HUDEP-2 (cell line): Measurements from ENCODE around the gene ASIC4.

ENCODE experiments used
- DNase-seq, 76 experiments: peaks; one replicate each; lab custom pipeline; 2025; ENCODE audit not compliant: unreplicated experiment in 76 of 76; lab: John Stamatoyannopoulos, UW

The ASIC4 gene, protein sequence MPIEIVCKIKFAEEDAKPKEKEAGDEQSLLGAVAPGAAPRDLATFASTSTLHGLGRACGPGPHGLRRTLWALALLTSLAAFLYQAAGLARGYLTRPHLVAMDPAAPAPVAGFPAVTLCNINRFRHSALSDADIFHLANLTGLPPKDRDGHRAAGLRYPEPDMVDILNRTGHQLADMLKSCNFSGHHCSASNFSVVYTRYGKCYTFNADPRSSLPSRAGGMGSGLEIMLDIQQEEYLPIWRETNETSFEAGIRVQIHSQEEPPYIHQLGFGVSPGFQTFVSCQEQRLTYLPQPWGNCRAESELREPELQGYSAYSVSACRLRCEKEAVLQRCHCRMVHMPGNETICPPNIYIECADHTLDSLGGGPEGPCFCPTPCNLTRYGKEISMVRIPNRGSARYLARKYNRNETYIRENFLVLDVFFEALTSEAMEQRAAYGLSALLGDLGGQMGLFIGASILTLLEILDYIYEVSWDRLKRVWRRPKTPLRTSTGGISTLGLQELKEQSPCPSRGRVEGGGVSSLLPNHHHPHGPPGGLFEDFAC

DNA sequence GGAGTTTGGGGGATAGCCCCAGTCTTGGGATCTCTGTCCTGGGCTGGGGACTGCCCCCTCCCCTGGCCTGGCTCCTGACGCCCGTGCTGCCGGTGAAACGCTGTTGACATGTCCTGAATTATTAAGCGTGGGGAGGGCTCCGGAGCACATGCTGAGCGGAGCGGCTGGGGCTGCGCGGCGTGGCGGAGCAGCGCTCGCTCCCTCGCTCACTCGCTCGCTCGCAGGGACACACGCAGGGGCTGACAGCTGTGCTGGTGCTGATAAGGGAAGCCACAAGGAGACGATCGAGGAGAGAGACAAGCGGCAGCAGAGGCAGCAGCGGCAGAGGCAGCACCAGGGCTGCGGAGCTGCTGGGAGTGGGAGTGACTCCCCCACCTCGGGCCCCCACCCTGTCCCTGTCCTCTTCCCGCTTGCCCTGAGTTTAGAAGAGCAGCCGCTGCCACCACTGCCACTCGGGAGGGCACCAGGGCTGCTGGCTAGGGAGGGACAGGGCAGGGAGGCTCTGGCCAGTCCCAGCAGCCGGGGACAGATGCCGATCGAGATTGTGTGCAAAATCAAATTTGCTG lies at the start of gene ASIC4:
ASIC4 (plus strand) TSS at position 287 of the 566 bp plus-strand sequence; CDS start at position 530, 243 bp downstream.
- peak; percentile 11 to 92 (median 82) for DNase-seq

DNA sequence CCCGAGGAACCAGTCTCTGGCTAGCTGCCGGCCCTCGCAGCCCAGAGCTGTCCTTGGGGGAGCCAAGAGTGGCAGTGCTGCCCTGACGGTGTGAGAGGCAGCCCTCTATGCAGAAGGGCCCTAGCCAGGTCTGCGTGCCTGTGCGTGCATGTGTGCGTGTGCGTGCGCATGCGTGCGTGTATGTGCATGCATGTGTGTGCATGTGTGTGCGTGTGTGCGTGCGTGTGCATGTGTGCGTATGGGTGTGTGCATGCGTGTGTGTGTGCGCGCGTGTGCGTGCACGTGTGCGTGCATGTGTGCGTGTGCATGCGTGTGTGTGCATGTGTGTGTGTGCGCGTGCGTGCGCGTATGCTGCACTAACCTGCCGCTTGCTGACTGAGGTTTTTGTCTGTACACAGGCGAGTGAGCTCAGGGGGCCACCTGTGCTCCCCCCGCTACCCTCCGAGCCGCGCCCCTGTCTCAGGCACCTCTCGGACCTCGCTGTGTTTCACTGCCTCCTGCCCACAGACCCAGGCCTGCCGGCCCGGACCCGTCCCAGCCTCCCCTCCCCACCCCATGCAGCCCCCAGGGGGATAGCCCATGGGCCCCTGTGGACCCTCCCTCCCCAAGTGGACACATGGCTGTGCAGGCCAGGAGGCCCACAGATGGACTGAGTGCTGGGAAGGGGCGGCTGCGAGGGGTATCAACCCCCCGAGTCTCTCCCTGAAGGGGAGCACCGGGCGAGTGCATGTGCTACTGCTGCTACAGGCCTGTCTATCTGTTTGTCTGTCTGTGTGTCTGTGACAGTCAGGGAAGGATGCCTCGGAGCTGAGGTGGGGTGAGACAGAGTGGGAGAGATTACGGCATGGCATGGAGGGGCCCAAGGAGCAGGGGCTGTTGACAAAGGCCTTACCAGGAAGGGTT lies 48.4 kb upstream of the ASIC4 start:
- no peak for DNase-seq

DNA sequence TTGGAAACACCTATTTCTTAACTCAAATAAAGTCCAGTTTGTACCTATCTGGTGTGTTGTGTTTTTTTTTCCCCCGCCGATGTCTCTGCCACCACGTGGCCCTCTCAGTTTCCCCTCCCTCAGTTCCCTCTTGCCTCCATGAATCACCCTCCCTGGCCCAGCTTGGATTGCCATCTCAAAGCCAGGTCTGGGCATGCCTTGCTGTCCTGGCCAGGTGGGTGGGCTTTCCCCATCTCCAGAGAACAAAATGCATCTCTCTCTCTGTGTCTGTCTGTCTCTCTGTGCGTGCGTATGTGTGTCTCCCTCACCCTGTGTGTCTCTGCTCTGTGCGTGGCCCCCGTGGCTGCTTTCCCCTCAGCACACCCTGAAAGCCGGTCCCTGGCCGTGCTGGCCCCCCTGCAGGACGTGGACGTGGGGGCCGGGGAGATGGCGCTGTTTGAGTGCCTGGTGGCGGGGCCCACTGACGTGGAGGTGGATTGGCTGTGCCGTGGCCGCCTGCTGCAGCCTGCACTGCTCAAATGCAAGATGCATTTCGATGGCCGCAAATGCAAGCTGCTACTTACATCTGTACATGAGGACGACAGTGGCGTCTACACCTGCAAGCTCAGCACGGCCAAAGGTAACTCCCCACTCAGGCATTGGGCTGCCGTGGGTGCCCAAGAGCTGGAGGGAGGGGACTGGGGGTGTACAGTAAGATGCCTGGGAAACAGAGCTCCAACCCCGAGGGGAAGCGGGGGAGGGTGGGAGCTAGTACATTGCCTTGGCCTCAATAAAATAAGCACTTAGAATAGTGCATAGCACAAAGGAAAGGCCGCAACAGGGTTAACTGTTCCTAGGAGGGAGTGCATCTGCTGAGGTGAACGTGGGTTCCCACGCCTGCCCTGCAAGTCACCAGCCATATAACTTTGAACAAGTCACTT lies 47.2 kb upstream of the ASIC4 start:
- no peak for DNase-seq

DNA sequence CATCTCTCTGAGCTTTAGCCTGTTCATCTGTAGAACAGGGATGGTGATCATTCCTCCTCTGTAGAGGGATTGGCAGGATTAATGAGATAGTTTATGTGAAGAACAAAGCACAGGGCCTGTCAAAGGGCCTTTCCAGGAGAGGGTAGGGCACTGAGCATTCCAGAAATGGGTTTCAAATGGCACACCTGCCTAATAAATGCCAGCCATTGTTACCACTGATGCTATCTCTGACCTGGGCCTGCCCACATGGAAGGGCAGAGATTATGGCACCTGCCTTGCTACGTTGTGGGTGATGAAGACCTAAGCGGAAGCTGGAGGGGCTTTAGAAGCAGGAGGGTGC lies 46.6 kb upstream of the ASIC4 start:
- DNase-seq, result no peak

DNA sequence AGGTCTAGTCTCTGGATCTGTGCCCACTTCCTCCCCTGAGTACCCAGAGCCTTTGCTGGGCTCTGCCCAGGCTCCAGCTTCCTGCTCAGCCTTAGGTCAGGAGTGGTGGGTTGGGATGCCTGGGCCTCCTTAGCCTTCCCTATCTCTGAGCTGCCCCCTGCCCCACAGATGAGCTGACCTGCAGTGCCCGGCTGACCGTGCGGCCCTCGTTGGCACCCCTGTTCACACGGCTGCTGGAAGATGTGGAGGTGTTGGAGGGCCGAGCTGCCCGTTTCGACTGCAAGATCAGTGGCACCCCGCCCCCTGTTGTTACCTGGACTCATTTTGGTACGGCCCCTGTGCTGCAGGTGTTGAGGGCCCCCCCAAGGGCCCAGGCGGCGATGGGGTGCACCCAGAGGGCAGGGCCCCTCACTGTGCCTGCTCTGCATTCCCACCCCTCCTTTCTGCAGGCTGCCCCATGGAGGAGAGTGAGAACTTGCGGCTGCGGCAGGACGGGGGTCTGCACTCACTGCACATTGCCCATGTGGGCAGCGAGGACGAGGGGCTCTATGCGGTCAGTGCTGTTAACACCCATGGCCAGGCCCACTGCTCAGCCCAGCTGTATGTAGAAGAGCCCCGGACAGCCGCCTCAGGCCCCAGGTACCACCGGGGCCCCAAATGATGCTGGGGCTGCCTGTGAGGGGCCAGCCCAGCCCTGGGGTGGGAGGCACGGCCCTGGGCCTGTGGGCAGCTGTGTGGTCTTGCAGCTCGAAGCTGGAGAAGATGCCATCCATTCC lies 45.7 kb upstream of the ASIC4 start:
- DNase-seq, result no peak

DNA sequence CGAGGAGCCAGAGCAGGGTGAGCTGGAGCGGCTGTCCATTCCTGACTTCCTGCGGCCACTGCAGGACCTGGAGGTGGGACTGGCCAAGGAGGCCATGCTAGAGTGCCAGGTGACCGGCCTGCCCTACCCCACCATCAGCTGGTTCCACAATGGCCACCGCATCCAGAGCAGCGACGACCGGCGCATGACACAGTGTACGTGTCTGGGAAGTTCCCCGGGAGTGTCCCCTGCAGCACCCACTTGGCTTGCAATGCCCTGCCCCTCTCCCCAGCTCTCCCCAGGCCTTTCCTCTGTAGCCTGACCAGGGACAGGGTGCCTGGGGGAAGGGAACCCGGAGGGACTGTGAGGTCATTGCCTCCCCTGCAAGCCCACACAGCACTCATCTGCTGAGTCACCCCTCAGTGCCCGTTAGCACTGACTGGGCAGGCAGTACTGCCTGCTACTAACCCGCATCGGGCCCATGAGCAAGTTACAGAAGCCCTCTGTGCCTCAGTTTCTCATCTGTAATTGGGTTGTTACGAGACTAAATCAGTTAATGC lies 45.0 kb upstream of the ASIC4 start:
- DNase-seq, result peak in 12 of 76 experiments; percentile 5 to 53 (median 18)

DNA sequence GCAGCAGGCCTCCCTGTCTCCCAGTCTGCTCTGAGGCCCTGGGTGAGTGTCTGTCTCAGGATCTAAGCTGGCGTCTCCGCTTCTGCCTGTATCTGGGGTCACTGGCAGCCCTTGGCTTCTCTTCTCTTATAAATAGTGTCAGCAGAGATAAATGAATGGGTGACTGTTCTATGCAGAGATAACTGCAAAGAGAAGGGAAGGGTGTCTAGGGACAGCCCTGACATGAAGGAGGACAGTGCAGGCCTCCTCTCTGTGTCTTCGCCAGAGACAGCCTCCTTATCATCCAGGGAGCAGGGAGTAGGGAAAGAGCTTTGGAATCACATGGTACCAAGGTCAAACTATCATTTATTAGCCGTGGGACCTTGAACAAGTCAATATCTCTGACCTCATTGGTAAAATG lies 43.9 kb upstream of the ASIC4 start:
- peak in 12 of 76 experiments; percentile 9 to 43 (median 23) for DNase-seq

DNA sequence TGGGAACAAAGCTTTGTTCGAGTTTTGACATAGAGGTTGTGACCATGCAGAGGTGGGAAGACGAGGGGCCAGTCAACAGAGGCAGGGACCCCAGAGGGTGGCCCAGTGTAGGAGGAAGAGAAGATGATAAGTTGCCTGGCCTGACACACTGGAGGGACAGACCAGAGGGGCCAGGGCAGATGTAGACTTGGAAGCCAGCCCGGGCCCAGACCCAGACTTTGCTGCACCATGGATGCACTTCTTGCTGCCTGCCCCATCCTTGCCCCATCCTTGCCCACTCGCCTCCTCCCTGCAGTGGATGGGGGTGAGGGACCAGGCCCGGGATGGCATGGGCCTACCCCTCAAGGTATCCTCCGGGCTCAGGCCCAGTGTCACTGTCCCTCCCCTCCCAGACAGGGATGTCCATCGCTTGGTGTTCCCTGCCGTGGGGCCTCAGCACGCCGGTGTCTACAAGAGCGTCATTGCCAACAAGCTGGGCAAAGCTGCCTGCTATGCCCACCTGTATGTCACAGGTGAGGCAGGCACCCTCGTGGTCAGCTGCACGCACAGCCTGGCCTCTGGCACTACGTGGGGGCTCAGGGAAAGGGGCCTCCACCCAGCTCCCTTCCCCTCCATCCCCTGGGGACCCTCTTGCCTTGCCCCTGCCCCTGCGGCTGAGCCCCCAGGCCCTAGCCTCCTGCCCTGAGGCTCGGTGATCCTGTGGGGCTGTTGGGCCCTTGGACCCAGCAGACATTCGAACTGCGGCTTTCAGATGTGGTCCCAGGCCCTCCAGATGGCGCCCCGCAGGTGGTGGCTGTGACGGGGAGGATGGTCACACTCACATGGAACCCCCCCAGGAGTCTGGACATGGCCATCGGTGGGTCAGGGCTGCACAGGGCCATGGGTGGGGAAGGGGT lies 42.6 kb upstream of the ASIC4 start:
- DNase-seq, result no peak

DNA sequence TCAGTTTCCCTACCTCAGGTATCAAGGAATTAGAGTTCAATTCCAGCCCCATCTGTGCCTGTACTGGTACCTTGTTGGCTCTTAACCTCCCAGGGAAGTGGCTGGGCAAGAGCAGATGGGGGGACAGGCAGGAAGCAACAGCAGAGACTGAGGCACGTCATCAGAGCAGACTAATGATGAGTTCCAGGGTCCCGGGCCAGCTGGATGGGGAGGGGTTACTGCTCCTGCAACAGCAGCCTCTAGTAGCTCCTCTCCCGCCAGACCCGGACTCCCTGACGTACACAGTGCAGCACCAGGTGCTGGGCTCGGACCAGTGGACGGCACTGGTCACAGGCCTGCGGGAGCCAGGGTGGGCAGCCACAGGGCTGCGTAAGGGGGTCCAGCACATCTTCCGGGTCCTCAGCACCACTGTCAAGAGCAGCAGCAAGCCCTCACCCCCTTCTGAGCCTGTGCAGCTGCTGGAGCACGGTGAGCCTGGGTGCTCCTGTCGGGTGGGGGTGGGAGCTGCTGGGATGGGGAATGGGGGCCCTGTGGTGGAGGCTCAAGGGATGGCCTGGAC lies 41.6 kb upstream of the ASIC4 start:
- DNase-seq, result no peak

DNA sequence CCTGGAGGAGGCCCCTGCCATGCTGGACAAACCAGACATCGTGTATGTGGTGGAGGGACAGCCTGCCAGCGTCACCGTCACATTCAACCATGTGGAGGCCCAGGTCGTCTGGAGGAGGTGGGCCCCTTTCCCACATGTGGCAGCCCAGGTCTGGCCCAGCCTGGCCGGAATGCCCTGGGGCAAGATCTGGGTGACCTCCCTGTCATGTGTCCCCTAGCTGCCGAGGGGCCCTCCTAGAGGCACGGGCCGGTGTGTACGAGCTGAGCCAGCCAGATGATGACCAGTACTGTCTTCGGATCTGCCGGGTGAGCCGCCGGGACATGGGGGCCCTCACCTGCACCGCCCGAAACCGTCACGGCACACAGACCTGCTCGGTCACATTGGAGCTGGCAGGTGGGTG lies 40.8 kb upstream of the ASIC4 start:
- DNase-seq, result no peak

DNA sequence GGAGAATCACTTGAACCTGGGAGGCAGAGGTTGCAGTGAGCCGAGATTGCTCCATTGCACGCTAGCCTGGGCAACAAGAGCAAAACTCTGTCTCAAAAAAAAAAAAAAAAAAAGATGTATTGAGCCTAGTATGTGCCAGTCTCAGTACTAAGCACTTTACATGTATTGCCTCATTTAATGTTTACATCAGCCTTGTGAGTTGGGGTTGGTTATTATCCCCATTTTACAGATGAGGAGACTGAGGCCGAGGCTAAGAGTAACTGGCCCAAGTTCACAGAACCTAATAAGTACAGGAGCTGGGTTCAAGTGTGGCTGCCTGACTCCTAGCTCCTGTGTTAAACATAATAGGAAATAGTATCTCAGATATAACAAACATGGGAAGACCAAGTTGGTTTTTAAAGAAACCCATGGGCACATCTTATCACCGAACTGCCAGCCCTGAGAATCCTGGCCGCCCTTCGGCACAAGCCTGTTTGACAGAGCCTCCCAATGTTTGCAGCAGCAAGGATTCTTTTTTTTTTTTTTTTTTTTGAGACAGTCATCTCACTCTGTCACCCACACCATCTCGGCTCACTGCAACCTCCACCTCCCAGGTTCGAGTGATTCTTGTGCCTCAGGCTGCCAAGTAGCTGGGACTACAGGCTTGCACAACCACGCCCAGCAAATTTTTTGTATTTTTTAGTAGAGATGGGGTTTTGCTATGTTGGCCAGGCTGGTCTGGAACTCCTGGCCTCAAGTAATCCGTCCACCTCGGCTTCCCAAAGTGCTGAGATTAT lies 39.8 kb upstream of the ASIC4 start:
- DNase-seq, result peak in 15 of 76 experiments; percentile 8 to 48 (median 21)

DNA sequence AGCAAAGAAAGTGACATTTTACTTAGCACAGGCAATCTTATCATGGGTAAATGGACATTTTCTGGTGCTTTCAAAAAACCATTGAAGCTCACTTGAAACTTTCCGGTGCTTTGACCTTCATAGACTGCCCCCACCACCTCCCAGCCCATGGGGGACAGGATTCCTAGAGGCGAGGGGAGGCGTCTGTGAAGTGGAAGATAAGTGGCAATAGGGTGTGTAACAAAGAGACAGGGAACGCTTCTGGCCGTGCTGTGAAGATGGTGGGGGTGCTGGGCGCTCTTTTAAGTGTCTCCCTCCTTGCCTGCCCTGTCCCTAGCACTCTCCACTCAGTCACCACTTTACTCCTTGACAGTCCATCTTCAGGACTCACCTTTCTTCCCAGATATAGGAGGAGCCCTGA lies 39.0 kb upstream of the ASIC4 start:
- DNase-seq, result peak in 30 of 76 experiments; percentile 5 to 56 (median 24)

DNA sequence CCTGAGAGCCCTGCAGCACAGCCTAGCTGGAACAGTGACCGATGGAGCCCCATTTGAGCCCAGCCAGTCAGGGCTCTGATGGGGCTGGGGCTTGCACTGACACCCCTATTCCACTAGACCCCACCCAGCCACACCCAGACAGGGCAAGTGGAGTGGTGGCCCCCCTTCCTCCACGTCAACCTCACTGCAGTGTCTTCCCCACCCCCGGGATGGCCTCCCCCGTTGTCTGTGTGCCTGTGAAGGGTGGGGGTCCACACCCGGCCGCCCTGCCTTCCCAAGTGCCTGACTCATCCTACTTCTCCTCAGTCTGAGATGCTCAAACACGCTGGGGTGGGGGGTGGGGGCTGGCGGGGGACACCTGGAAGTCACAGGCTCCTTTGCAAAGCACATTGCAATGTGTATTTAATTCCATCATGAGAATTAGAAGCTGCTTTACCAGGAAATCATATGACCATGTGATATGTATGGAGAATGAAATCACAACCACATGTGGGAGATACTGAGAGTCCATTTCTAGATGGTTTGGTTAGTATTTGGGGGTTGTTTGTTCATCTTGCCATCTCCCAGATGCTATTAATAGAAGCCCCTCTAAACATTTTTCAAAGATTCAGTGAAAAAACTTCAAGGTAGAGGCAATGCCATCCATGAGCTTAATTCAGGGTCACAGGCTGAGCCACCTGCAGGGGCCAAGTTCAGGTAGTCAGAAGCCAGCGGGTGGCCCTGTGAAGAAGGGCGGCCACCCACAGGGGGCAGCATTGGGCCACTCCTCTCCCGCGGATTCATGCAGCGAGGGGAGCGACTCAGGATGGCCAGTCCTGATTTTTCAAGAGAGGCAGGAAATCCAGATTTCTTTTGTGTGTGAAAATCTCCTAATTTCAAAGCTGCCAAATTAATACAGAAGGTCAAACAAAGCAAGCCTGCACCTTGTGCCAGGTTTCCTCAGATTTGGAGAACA lies 38.3 kb upstream of the ASIC4 start:
- DNase-seq, result peak in 61 of 76 experiments; percentile 5 to 77 (median 42)

DNA sequence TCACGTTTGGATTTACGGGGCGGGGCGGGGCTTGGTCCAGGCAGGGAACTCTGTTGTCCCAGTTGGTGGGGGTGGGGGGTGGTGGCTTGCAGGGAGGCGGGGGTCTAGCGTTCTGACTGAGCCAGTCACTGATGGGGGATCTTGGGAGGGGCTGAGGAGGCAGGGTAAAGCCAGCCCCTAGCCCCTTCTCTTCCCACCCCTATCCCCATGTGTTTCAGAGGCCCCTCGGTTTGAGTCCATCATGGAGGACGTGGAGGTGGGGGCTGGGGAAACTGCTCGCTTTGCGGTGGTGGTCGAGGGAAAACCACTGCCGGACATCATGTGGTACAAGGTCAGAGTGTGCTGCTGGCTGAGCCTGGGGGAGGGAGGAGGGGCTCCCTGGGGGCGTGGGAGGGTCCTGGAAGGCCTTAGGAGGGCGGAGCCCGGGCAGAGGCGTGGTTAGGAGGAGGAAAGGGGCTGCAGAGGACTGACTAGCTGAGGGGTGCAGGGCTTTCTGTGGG lies 37.6 kb upstream of the ASIC4 start:
- DNase-seq, result peak in 1 of 76 experiments; percentile 13

DNA sequence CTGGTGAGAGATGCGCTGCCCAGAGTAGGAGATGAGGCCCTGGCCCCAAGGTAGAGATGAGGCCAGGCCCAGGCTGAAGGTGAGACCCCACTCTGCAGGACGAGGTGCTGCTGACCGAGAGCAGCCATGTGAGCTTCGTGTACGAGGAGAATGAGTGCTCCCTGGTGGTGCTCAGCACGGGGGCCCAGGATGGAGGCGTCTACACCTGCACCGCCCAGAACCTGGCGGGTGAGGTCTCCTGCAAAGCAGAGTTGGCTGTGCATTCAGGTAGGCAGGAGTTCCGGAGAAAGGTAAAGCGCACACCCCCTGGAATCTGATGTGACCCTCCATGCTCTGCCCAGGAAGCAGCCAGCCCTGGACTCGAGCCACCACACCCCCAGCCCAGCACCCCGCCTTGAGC lies 37.1 kb upstream of the ASIC4 start:
- no peak for DNase-seq

DNA sequence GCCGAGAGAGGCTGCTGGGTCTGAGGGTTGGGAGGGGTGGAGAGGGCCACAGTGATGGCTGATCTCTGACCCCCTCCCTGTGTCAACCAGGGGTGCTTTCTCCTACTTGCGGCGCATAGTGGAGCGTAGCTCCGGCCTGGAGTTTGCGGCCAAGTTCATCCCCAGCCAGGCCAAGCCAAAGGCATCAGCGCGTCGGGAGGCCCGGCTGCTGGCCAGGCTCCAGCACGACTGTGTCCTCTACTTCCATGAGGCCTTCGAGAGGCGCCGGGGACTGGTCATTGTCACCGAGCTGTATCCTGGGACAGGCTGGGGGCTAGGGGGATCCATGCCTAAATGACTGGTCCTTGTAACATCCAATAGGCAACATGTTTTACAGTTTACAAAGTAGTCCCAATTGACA lies 36.5 kb upstream of the ASIC4 start:
- DNase-seq, result no peak
